Measurements from ENCODE around the gene BOC.

Gene BOC

DNA sequence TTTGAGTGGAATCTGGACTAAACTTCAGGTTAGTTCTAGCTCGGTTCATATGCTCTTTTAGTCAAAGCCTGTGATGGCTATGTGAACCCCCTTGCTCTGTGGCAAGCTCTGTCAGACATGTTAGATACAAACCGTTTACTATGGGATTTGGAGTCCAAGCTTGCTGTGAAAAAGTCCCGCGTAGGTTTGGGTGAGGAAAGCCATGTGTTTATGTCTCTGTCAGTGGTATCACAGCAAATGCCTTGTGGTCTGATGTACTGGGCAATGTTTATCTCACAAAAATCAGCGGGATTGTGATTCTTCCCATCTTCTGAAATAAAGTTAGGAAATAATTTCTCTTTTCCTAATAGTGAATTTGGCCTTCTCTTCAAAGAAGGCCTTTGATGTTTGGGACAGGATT lies 5.0 kb downstream of the BOC start:
- Histone ChIP-seq H3K79me2 (no peaks in the 10 kb centered on the region), H3K4me2 (ENCODE audit: low read length) (no peak overlapping the region), H3K4me1 (no peaks in the 10 kb centered on the region), H3K36me3 (ENCODE audit: control insufficient read depth, insufficient read depth, low read length) (no peaks in the 10 kb centered on the region), H3K9ac (no peak overlapping the region), H3K9me3 (ENCODE audit: control insufficient read depth, low read length) (no peaks in the 10 kb centered on the region), H3K27ac (no peak overlapping the region), H3K27me3 (ENCODE audit: control insufficient read depth, insufficient read depth, low read length) (no peaks in the 10 kb centered on the region), H3K4me3 (ENCODE audit: low read depth, low read length) (no peak overlapping the region), H2AFZ (no peak overlapping the region)
- TF ChIP-seq CTCF (IDR thresholded peaks at IDR 0.05), result no peak

- Histone ChIP-seq H3K4me3 (ENCODE audit: low read depth, low read length) (no peak overlapping the region), H3K27me3 (ENCODE audit: control insufficient read depth, insufficient read depth, low read length) (no peaks in the 10 kb centered on the region), H3K9ac (no peak overlapping the region), H3K4me1 (no peaks in the 10 kb centered on the region), H3K9me3 (ENCODE audit: control insufficient read depth, low read length) (no peaks in the 10 kb centered on the region), H3K4me2 (ENCODE audit: low read length) (no peak overlapping the region), H3K27ac (no peak overlapping the region), H3K36me3 (ENCODE audit: control insufficient read depth, insufficient read depth, low read length) (no peaks in the 10 kb centered on the region), H3K79me2 (no peaks in the 10 kb centered on the region), H2AFZ (no peak overlapping the region)
- no peak for TF ChIP-seq CTCF (IDR thresholded peaks at IDR 0.05)
These were observed 6.8 kb downstream of the BOC start for GRCh38 chr3:113218011-113218680.

DNA sequence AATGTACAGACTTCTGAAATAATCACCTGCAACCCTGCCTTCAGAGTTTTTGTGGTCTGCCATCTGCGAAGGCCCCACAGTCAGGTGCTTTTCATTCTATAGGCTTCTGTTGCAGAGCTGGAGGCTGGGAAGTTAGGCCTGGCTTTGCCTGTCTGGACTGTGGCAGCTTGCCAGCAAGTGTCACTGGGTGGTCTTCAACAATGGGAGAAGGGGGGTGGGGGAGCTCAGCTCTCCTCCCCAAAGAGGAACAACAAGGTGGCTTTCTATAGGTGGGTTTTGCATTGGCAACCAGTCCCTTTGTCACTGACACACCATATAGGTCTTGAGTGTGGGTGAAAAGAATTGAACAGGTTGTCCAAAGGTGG lies 7.3 kb downstream of the BOC start:
- no peak overlapping the region for H2AFZ ChIP-seq
- no peak overlapping the region for H3K9ac ChIP-seq
- H3K4me1 ChIP-seq, result no peaks in the 10 kb centered on the region
- no peak for TF ChIP-seq CTCF (IDR thresholded peaks at IDR 0.05)
- no peak overlapping the region for H3K4me2 ChIP-seq (ENCODE audit: low read length)
- H3K9me3 ChIP-seq (ENCODE audit: control insufficient read depth, low read length), result no peaks in the 10 kb centered on the region
- H3K36me3 ChIP-seq (ENCODE audit: control insufficient read depth, insufficient read depth, low read length), result no peaks in the 10 kb centered on the region
- no peak overlapping the region for H3K4me3 ChIP-seq (ENCODE audit: low read depth, low read length)
- no peaks in the 10 kb centered on the region for H3K79me2 ChIP-seq
- H3K27ac ChIP-seq, result no peak overlapping the region
- no peaks in the 10 kb centered on the region for H3K27me3 ChIP-seq (ENCODE audit: control insufficient read depth, insufficient read depth, low read length)

- no peak overlapping the region for H3K9ac ChIP-seq
- no peak for TF ChIP-seq CTCF (IDR thresholded peaks at IDR 0.05)
- no peaks in the 10 kb centered on the region for H3K9me3 ChIP-seq (ENCODE audit: control insufficient read depth, low read length)
- H3K4me3 ChIP-seq (ENCODE audit: low read depth, low read length), result no peak overlapping the region
- no peaks in the 10 kb centered on the region for H3K4me1 ChIP-seq
- no peaks in the 10 kb centered on the region for H3K79me2 ChIP-seq
- H3K27ac ChIP-seq, result no peak overlapping the region
- H3K36me3 ChIP-seq (ENCODE audit: control insufficient read depth, insufficient read depth, low read length), result no peaks in the 10 kb centered on the region
- H2AFZ ChIP-seq, result no peak overlapping the region
- no peak overlapping the region for H3K4me2 ChIP-seq (ENCODE audit: low read length)
- no peaks in the 10 kb centered on the region for H3K27me3 ChIP-seq (ENCODE audit: control insufficient read depth, insufficient read depth, low read length)
These were observed 8.4 kb downstream of the BOC start for GRCh38 chr3:113219605-113220300.

DNA sequence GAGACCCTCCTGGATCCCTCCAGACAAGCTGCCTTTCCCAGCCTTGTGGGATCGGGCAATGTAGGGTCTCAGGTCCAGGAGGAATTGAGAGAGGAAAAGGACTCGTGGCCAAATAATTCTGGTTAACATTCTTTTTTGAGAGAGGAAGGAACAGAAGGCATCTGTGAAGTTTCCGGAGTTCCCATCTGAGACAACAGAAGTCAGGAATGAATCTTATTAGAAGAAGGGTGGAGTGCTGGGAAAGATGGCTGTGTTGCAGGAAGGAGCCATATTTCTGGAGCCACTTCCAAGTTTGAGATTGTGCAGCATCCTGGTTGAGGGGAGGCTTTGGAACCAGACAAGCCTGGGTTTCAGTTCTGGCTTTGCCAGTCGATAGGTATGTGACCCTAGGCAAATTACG lies 9.4 kb downstream of the BOC start:
- TF ChIP-seq CTCF (IDR thresholded peaks at IDR 0.05), result no peak
- Histone ChIP-seq H3K27ac (peak overlapping the region; percentile 29), H3K9ac (no peak overlapping the region), H2AFZ (no peak overlapping the region), H3K79me2 (no peaks in the 10 kb centered on the region), H3K4me2 (ENCODE audit: low read length) (no peak overlapping the region), H3K4me1 (no peaks in the 10 kb centered on the region), H3K4me3 (ENCODE audit: low read depth, low read length) (no peak overlapping the region), H3K27me3 (ENCODE audit: control insufficient read depth, insufficient read depth, low read length) (no peaks in the 10 kb centered on the region), H3K9me3 (ENCODE audit: control insufficient read depth, low read length) (no peaks in the 10 kb centered on the region), H3K36me3 (ENCODE audit: control insufficient read depth, insufficient read depth, low read length) (no peaks in the 10 kb centered on the region)
